ENCODE data around the gene DBNDD1. TPM values are rescaled to one million over a fixed set of nuclear protein-coding genes. Genes with fewer than 3 reads are reported as not detected.
"Not testable (repeated sequence)": the region's sequence is repeated elsewhere in the genome, so short reads cannot be mapped to it uniquely, and the experiment has no call there.

DBNDD1 gene
- total RNA-seq (2021) (32.4 and 35.8 TPM in 2 replicates), Bru-seq, nascent RNA (percentile 46 among the genes with signal in this experiment), BruChase-seq, experiment 1, labeled RNA remaining after a 2-hour chase (percentile 54 among the genes with signal in this experiment), BruChase-seq, experiment 2, labeled RNA remaining after a 6-hour chase (percentile 69 among the genes with signal in this experiment)
- long read RNA-seq, transcript DBNDD1-207 (1 exons, 2,889 nt): minor isoform, 10 of 63 reads
- long read RNA-seq, transcript DBNDD1-206 (4 exons, 993 nt): minor isoform, 7 of 63 reads
- long read RNA-seq, transcript DBNDD1-201 (4 exons, 2,079 nt): major isoform, 46 of 63 reads
- long read RNA-seq, partial matches to known transcripts: 0 of 63 reads
- long read RNA-seq, other reads (novel, unspliced or antisense): 0 of 63 reads

GRCh38 chr16:90018652-90019542, at the start of gene DBNDD1:
Gene DBNDD1, minus strand, starts transcription at chr16:90019456. Its CDS starts 115 bp downstream, at chr16:90019341.
- H3K9me2 ChIP-seq (ENCODE audit: insufficient read depth): no peaks in the 10 kb centered on the region
- H3K4me3 ChIP-seq: peak within 1 kb of the TSS; percentile 86
- H3K36me3 ChIP-seq (ENCODE audit: low read depth): no peaks in the 10 kb centered on the region
- H4K20me1 ChIP-seq (ENCODE audit: insufficient read depth): no peaks in the 10 kb centered on the region
- peaks cover 32% of the 10 kb centered on the region for H3F3A ChIP-seq (ENCODE audit: insufficient read depth, low read depth)
- H3K9me3 ChIP-seq (ENCODE audit: insufficient read depth, low read depth): no peaks in the 10 kb centered on the region
- TF ChIP-seq, protein P1, sequence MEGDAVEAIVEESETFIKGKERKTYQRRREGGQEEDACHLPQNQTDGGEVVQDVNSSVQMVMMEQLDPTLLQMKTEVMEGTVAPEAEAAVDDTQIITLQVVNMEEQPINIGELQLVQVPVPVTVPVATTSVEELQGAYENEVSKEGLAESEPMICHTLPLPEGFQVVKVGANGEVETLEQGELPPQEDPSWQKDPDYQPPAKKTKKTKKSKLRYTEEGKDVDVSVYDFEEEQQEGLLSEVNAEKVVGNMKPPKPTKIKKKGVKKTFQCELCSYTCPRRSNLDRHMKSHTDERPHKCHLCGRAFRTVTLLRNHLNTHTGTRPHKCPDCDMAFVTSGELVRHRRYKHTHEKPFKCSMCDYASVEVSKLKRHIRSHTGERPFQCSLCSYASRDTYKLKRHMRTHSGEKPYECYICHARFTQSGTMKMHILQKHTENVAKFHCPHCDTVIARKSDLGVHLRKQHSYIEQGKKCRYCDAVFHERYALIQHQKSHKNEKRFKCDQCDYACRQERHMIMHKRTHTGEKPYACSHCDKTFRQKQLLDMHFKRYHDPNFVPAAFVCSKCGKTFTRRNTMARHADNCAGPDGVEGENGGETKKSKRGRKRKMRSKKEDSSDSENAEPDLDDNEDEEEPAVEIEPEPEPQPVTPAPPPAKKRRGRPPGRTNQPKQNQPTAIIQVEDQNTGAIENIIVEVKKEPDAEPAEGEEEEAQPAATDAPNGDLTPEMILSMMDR (conservative IDR thresholded peaks at IDR 0.05): no peak
- TF ChIP-seq EZH2 (IDR thresholded peaks at IDR 0.05; ENCODE audit: low read depth): no peak
- intact Hi-C loops (cut with micrococcal nuclease; ENCODE audit: unreplicated experiment): no loop called here
- BruUV-seq (replicated peaks): no TSS peak
- H3K4me1 ChIP-seq (replicated peaks; ENCODE audit: insufficient read depth): peaks cover 29% of the 10 kb centered on the region
- peak within 1 kb of the TSS; percentile 91 for H2AFZ ChIP-seq
- H3K79me2 ChIP-seq (ENCODE audit: low read depth): peaks cover 36% of the 10 kb centered on the region
- ChIA-PET POLR2A (ENCODE audit: unreplicated experiment) (interaction anchor here (0.6 to 1.0 kb wide), 5 partner anchors 13 to 505 kb away, joined by 3 to 29 read pairs (median 3); no protein-coding TSS in a partner anchor), CTCF (interaction anchor here (0.9 to 1.1 kb wide), 3 partner anchors 19 to 28 kb away, joined by 4 to 6 read pairs (median 4); no protein-coding TSS in a partner anchor)
- H3K27ac ChIP-seq: peak within 1 kb of the TSS; percentile 87
- peak within 1 kb of the TSS; percentile 98 for H3K4me2 ChIP-seq
- peak; percentile 39 to 46 for DNase-seq
- no peaks in the 10 kb centered on the region for H3K27me3 ChIP-seq (ENCODE audit: insufficient read depth, low read depth)

- CTCF ChIA-PET: interaction anchor here (0.6 kb wide), 1 partner anchor 121 kb away, joined by 6 read pairs; no protein-coding TSS in a partner anchor
- TF ChIP-seq, protein P1 (conservative IDR thresholded peaks at IDR 0.05): no peak
- no peak for TF ChIP-seq EZH2 (IDR thresholded peaks at IDR 0.05; ENCODE audit: low read depth)
- POLR2A ChIA-PET (ENCODE audit: unreplicated experiment): no interaction called here
Observed at GRCh38 chr16:90061437-90061836, 42.2 kb upstream of the DBNDD1 start.

DNA sequence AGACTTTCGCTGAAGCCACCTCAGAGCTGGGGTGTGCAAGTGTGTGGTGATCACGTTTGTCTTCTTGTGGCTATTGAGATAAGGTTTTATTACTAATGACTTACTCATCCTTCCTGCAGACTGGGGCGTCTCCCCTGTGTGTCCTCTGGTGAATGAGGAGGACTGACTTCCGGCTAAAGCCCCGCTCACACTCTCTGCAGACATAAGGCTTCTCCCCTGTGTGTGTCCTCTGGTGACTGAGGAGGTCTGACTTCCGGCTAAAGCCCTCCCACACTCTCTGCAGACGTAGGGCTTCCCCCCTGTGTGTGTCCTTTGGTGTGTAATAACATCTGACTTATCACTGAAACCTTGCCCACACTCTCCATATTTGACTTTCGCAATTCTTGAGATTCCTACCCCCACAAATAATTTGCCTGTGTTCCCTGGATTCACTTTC, 38.5 kb upstream of the DBNDD1 start:
- no peaks in the 10 kb centered on the region for H3K27me3 ChIP-seq (ENCODE audit: insufficient read depth, low read depth)
- H3K36me3 ChIP-seq (ENCODE audit: low read depth): no peaks in the 10 kb centered on the region
- TF ChIP-seq EZH2 (IDR thresholded peaks at IDR 0.05; ENCODE audit: low read depth): no peak
- TF ChIP-seq, protein P1 (conservative IDR thresholded peaks at IDR 0.05): no peak
- H3K27ac ChIP-seq: no peak overlapping the region
- CTCF ChIA-PET: no interaction called here
- POLR2A ChIA-PET (ENCODE audit: unreplicated experiment): no interaction called here
- no peaks in the 10 kb centered on the region for H4K20me1 ChIP-seq (ENCODE audit: insufficient read depth)
- peaks cover 17% of the 10 kb centered on the region for H3K9me3 ChIP-seq (ENCODE audit: insufficient read depth, low read depth)
- no peak overlapping the region for H2AFZ ChIP-seq
- H3F3A ChIP-seq (ENCODE audit: insufficient read depth, low read depth): no peaks in the 10 kb centered on the region
- 0 out of 2 replicates have a peak overlapping the region, but pooled peaks have one; percentile 7 for H3K4me2 ChIP-seq
- intact Hi-C loops (cut with micrococcal nuclease; ENCODE audit: unreplicated experiment): no loop called here
- peak in 1 of 2 experiments; percentile 16 for DNase-seq
- H3K4me1 ChIP-seq (replicated peaks; ENCODE audit: insufficient read depth): 0 out of 2 replicates have a peak, but pooled peaks cover 10% of the 10 kb centered on the region
- H3K9me2 ChIP-seq (ENCODE audit: insufficient read depth): no peaks in the 10 kb centered on the region
- H3K79me2 ChIP-seq (ENCODE audit: low read depth): no peaks in the 10 kb centered on the region
- H3K4me3 ChIP-seq: no peak overlapping the region
- no TSS peak for BruUV-seq (replicated peaks)

More at GRCh38 chr16:90061437-90061836, 42.2 kb upstream of the DBNDD1 start:
- BruUV-seq (replicated peaks): no TSS peak
- no peak overlapping the region for H2AFZ ChIP-seq
- H3K4me1 ChIP-seq (replicated peaks; ENCODE audit: insufficient read depth): 0 out of 2 replicates have a peak, but pooled peaks cover 10% of the 10 kb centered on the region
- H3K4me3 ChIP-seq: no peak overlapping the region
- no peak overlapping the region for H3K27ac ChIP-seq
- H3K9me3 ChIP-seq (ENCODE audit: insufficient read depth, low read depth): no peaks in the 10 kb centered on the region
- no peaks in the 10 kb centered on the region for H3K79me2 ChIP-seq (ENCODE audit: low read depth)
- no peaks in the 10 kb centered on the region for H3K27me3 ChIP-seq (ENCODE audit: insufficient read depth, low read depth)
- DNase-seq: no peak
- no peak overlapping the region for H3K4me2 ChIP-seq
- H3K36me3 ChIP-seq (ENCODE audit: low read depth): no peaks in the 10 kb centered on the region
- no peaks in the 10 kb centered on the region for H3K9me2 ChIP-seq (ENCODE audit: insufficient read depth)
- H4K20me1 ChIP-seq (ENCODE audit: insufficient read depth): no peaks in the 10 kb centered on the region
- no peaks in the 10 kb centered on the region for H3F3A ChIP-seq (ENCODE audit: insufficient read depth, low read depth)
- intact Hi-C loops (cut with micrococcal nuclease; ENCODE audit: unreplicated experiment): no loop called here

- POLR2A ChIA-PET (ENCODE audit: unreplicated experiment): interaction anchor here (0.7 kb wide), 1 partner anchor 40 kb away, joined by 3 read pairs; no protein-coding TSS in a partner anchor
- H3K4me1 ChIP-seq (replicated peaks; ENCODE audit: insufficient read depth); intact Hi-C loops (cut with micrococcal nuclease; ENCODE audit: unreplicated experiment); H3K27me3 ChIP-seq (ENCODE audit: insufficient read depth, low read depth); H3K9me2 ChIP-seq (ENCODE audit: insufficient read depth); CTCF ChIA-PET; H2AFZ ChIP-seq; H3K36me3 ChIP-seq (ENCODE audit: low read depth); H3F3A ChIP-seq (ENCODE audit: insufficient read depth, low read depth); H3K4me2 ChIP-seq; BruUV-seq (replicated peaks); H4K20me1 ChIP-seq (ENCODE audit: insufficient read depth); H3K79me2 ChIP-seq (ENCODE audit: low read depth); H3K4me3 ChIP-seq; H3K27ac ChIP-seq; DNase-seq: not testable (repeated sequence)
- H3K9me3 ChIP-seq (ENCODE audit: insufficient read depth, low read depth): peaks cover 17% of the 10 kb centered on the region
Observed at GRCh38 chr16:90056521-90056920, 37.3 kb upstream of the DBNDD1 start.
